ENCODE measurements around the gene E2F8.

DNA sequence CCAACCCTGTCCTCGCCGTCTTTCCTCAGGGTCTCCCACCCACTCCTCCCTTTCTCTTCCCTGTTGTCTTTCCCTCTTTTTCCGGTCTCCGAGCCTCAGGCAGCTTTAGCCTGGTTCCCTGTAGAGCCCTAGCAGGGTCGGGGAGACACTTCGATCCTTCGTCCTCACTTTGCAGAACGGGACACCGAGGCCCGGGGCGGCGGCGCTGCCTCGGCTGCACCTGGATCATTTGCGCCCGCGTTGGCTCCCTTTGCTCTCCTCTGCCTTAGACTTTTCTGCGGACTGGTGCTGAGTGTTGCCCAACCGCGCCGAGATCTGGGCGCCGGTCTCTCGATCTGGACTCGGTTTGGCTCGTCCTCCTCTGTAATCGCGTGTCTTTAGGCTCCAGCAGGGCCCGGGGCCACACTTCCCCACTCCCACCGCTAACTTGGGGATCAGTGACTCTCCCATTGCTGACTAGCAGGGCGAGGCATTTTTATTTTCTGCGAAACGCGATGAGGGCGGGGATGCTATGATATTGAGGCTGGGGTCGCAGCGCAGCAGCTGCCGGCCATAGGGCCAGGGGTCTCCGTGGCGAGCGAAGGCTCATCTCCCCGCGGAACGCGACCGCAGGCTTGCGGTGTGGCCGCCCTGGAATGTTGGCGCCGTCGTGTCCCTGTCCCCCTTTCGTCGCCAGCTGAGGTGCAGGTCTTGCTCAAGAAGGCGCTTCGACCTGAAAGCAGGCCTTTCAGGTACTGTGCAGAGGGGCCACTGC is 1.6 kb upstream of the E2F8 start:
- TF ChIP-seq, protein P1, sequence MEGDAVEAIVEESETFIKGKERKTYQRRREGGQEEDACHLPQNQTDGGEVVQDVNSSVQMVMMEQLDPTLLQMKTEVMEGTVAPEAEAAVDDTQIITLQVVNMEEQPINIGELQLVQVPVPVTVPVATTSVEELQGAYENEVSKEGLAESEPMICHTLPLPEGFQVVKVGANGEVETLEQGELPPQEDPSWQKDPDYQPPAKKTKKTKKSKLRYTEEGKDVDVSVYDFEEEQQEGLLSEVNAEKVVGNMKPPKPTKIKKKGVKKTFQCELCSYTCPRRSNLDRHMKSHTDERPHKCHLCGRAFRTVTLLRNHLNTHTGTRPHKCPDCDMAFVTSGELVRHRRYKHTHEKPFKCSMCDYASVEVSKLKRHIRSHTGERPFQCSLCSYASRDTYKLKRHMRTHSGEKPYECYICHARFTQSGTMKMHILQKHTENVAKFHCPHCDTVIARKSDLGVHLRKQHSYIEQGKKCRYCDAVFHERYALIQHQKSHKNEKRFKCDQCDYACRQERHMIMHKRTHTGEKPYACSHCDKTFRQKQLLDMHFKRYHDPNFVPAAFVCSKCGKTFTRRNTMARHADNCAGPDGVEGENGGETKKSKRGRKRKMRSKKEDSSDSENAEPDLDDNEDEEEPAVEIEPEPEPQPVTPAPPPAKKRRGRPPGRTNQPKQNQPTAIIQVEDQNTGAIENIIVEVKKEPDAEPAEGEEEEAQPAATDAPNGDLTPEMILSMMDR (IDR thresholded peaks at IDR 0.05) = no peak
- TF ChIP-seq POLR2AphosphoS5 (IDR thresholded peaks at IDR 0.05) (no peak), POLR2A (IDR thresholded peaks at IDR 0.05) (no peak)
